NCI-H82 (cell line): ENCODE data around the gene RHD.
"Not testable (repeated sequence)": the region's sequence is repeated elsewhere in the genome, so short reads cannot be mapped to it uniquely, and the experiment has no call there.

Experiments
- DNase-seq: peaks from one replicate; lab custom pipeline; 2025; lab: John Stamatoyannopoulos, UW

Gene RHD

GRCh38 chr1:25308168-25308567 lies 35.9 kb downstream of the RHD start:
- DNase-seq: not testable (repeated sequence)

GRCh38 chr1:25309085-25309484 lies 36.8 kb downstream of the RHD start:
- not testable (repeated sequence) for DNase-seq

- DNase-seq: not testable (repeated sequence)
Observed at GRCh38 chr1:25309486-25309885, 37.2 kb downstream of the RHD start.

- not testable (repeated sequence) for DNase-seq
Observed at GRCh38 chr1:25312806-25313470, 40.6 kb downstream of the RHD start.

DNA sequence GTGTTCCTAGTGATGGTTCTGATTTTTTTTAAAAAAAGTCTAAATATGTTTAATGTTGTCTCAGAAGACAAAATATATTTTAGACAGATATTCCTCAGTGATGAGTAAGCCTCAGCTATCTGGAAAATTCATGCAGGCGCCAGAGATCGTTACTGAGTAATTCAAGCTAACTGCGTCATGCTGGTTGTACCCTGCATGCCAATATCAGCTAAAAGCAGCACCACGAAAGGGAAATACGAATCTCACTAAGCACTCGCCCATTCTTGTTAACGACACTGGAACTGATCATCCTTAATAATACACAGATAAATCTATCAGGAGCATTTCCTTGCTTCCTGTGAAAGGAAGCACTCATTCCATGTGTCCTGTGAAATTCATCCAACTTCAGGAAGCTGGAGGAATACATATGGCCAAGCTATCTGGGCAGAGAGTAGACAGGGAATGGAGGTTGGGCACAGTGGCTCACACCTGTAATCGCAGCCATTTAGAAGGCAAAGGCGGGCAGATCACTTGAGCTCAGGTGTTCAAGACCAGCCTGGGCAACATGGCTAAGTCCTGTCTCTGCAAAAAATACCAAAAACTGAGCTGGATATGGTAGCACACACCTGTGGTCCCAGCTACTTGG lies 48.1 kb downstream of the RHD start:
- DNase-seq: not testable (repeated sequence)

DNA sequence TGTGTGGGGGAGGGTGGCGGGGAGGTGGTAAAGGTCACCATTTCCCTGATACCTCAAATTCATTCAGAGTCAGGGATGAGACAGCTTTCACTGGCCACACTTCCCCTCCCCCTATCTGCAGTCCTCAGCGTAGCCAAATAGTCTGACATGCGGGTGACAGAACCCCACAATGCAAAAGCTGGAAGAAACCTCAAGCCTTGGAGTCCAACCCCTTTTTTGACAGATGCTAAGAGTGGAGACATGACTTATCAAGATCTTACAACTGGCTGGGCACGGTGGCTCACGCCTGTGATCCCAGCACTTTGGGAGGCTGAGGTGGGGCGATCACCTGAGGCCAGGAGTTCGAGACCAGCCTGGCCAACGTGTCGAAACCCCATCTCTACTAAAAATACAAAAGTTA lies 49.8 kb downstream of the RHD start:
- not testable (repeated sequence) for DNase-seq

GRCh38 chr1:25324407-25324806 lies 52.1 kb downstream of the RHD start:
- not testable (repeated sequence) for DNase-seq

DNA sequence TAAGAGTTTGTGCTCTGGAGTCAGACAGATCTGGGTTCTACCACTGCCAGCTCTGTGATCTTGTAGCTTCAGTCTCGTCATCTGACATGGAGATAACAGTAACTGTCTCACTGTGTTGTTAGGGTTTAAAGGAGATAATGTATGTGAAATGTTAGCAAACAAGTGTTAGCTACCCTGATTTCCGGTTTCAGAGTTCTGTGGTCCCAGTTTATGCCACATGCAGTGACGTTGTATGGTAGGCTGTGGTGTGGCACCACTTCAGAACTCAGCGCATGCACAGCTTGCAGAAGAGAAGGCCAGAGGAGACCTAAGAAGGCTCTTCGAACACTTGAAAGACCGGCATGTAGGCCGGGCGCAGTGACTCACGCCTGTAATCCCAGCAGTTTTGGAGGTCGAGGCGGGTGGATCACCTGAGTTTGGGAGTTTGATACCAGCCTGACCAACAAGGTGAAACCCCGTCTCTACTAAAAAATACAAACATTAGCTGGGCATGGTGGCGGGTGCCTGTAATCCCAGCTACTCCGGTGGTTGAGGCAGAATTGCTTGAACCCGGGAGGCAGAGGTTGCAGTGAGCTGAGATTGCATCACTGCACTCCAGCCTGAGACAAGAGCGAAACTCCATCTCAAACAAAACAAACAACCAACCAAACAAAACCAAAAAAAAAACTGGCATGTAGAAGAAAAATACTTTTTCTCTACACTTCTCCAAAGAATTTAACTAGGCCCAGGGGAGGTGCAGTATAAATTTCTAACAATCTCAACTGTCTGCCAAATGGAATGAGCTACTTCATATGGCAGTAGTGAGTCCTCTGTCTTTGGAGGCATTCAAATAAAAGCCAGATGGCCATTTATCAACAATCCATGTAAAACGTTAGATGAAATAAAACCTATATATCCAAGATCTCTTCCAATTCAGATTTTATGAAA lies 55.8 kb downstream of the RHD start:
- not testable (repeated sequence) for DNase-seq

DNA sequence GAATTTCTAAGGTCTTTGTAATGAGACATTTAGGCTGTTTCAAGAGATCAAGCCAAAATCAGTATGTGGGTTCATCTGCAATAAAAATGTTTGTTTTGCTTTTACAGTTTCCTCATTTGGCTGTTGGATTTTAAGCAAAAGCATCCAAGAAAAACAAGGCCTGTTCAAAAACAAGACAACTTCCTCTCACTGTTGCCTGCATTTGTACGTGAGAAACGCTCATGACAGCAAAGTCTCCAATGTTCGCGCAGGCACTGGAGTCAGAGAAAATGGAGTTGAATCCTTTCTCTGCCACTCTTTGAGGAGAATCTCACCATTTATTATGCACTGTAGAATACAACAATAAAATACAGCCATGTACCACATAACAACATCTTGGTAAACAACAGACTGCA lies 56.5 kb downstream of the RHD start:
- DNase-seq: not testable (repeated sequence)

DNA sequence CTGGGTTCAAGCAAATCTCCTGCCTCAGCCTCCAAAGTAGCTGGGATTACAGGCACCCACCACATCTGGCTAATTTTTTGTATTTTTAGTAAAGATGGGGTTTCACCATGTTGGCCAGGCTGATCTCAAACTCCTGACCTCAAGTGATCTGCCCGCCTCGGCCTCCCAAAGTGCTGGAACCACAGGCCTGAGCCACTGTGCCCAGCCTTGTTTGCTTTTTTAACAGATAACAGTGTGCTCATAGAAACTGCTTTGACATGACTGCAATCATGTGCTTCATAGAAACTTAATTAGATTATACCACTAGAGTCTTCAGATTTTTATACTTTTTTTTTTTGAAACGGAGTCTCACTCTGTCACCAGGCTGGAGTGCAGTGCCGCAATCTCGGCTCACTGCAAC lies 57.0 kb downstream of the RHD start:
- DNase-seq: not testable (repeated sequence)

GRCh38 chr1:25329950-25330349 lies 57.6 kb downstream of the RHD start:
- not testable (repeated sequence) for DNase-seq

DNA sequence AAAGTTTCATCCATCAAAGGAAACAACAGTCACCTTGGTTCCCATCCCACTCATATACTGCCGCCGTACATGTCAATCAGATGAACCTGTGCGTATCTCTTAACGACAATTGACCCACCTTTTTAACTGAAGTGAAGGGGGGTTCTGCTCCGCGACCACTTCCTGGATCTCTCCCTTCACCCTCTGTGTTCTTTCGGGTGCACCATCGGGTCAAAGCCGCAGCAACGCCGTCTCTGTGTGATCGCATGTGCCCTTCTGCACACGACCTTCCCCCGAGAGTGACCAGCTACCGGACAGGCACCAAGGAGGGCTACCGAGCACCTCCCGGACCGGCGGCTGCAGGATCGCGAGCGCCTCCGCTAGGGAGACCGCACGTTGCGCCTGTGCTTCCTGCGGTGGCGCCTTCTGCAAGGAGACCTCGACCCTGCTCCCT lies 64.6 kb downstream of the RHD start:
- peak; percentile 39 for DNase-seq

- DNase-seq: not testable (repeated sequence)
Observed at GRCh38 chr1:25337483-25338187, 65.3 kb downstream of the RHD start.

DNA sequence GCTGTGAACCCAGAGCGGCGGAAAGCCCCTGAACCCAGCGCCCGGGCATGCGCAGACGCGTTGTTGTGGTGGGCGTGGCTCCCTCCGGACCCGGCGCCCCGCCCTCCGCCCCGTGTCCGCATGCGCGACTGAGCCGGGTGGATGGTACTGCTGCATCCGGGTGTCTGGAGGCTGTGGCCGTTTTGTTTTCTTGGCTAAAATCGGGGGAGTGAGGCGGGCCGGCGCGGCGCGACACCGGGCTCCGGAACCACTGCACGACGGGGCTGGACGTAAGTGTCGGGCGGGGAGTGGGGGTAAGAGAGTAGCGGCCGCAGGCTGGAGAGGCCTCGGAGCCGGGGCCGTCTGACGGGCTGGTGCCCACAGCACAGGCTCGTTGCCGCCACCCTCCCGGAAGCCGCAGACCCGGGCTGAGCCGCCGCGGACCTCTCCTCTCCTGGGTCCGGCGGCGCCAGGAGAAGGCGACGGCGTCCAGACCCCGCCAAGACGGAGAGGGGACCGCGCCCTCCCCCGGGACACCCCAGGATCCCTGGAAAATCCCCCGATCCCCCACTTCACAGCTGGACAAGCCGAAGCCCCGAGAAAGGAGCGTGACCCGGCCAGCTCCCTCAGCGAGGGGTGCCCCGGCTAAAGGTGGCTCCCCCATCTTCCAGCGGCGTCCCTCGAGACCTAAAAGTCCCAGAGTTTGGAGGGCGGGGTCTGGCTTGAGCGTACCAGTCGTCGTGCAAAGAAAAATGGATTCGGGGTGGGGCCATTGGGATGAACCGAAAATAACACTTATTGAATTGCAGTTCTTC lies 66.1 kb downstream of the RHD start, which contains the start of gene TMEM50A:
TMEM50A (plus strand) TSS at position 147 of the 794 bp plus-strand sequence. CDS start 2,153 bp downstream, outside the sequence.
- peak; percentile 91 for DNase-seq

DNA sequence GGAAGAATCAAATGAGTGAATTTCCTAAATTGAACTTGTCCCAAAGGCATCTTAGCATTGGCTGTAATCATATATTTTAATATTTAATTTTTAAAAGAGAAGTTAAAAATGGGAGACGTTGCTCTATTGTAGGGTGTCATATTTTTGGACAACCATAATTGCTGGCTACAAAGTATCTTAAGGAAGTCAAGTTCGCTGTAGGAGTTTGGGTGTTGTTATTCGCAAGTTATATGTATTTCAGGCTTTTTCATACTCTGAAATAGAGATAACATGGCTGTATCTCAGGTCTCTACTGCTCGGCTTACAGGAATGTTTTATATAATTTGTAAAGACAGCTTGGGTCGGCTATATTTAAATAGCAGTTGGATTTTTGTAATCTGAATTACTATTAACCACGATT lies 66.7 kb downstream of the RHD start:
- DNase-seq: no peak

GRCh38 chr1:25341746-25342145 lies 69.4 kb downstream of the RHD start:
- no peak for DNase-seq

DNA sequence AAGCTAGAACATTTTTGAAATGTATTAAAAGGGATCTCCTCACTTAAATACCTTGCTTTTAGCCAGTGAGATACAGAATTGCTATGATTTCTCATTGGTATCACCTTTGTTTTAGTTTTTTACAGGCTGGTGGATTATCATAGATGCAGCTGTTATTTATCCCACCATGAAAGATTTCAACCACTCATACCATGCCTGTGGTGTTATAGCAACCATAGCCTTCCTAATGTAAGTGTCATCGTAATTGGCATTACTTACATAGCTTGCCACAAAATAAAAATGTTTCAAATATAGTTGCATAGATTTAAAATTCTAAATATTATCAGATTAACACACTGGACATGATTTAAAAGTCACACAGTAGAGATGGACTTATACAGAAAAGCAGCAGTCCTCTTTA lies 70.5 kb downstream of the RHD start:
- no peak for DNase-seq

DNA sequence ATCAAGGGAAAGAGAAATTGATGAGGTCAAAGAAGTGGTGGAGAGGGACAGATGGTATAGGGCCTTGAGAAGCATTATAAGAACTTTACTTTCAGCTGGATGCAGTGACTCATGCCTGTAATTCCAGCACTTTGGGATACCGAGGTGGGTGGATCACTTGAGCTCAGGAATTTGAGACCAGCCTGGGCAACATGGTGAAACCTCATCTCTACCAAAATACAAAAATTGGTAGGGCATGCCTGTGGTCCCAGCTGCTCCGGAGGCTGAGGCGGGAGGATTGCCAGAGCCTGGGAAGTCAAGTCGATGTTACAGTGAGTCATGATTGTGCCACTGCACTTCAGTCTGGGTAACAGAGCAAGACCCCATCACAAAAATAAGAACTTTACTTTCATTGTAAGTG lies 71.6 kb downstream of the RHD start:
- no peak for DNase-seq

- no peak for DNase-seq
Observed at GRCh38 chr1:25347556-25347955, 75.2 kb downstream of the RHD start.

DNA sequence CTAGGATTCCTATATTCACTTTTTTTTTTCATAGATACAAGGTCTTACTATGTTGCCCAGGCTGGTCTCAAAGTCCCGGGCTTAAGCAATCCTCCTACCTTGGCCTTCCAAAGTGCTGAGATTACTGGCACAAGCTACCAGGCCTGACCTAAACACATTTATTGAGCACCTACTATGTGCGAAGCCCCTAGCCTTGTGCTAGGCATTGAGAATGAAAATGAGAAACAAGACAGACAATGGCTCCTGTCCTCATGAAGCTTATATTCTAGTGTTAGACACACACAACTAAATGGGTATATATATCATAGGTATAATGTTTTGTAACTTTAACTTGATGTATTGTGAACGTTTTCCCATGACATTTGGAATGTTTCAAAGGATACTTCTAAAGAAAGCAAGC lies 77.3 kb downstream of the RHD start:
- no peak for DNase-seq

DNA sequence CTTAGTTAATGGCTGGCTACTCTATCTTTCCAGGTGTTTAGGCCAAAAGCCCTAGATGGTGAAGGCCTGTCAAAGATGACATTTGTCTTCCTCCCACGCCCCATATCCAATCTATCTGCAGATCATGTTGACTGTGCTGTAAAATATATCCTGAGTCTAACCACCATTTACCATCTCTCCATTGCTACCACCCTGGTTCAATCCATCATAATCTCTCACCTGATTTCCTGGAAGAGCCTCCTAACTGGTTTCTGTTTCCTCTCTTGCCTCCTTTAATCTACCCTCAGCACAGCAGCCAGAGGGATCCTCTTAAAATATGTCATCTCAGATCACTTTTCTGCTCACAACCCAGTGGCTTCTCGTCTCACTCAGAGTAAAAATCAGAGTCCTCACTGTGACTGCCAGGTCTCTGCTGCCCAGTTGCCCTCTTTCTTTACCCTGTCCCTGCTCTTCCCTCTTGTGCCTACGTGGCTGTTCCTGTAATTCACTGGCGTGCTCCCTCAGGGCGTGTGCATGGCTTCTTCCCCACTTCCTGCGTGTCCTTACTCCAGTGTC lies 83.6 kb downstream of the RHD start:
- DNase-seq: no peak
